Breast epithelium (tissue), 4 donors: ENCODE data around the gene CHKB. TPM values are rescaled to one million over a fixed set of nuclear protein-coding genes. Genes with fewer than 3 reads are reported as not detected.

Experiments used
- DNase-seq, 2 donors: peaks; one replicate each; pipeline ENCODE4 v3.0.0-alpha.2; 2019; ENCODE audit warnings: low spot score in 2 of 2
- H3K27ac ChIP-seq, 2 donors: fragments of 200-600 bp; sonication (generic) in 1 of 2; one replicate each; pipeline ENCODE4 v1.5.1; 2016 to 2019; ENCODE audit warnings: mild to moderate bottlenecking in 1 of 2
- H3K27me3 ChIP-seq, 2 donors: fragments of 200-600 bp; sonication (generic) in 1 of 2; one replicate each; pipeline versions ENCODE4 v1.5.1 to v1.6.0; 2017 to 2019; ENCODE audit warnings: control low read depth in 1 of 2, mild to moderate bottlenecking in 1 of 2
- H3K36me3 ChIP-seq: fragments of 200-600 bp; one replicate; pipeline ENCODE4 v1.5.1; 2019
- H3K4me1 ChIP-seq, 2 donors: fragments of 200-600 bp; sonication (generic); one replicate each; pipeline ENCODE4 v1.5.1; 2016 to 2019; ENCODE audit warnings: control low read depth in 1 of 2
- H3K4me3 ChIP-seq, 3 donors: fragments of 200-600 bp; sonication (generic); 1 replicate in 2 of 3; 2 replicates in 1 of 3; pipeline ENCODE4 v1.5.1; 2016 to 2019; ENCODE audit warnings: mild to moderate bottlenecking in 3 of 3, moderate library complexity in 2 of 3
- H3K9me3 ChIP-seq, 2 donors: fragments of 200-600 bp; sonication (generic) in 1 of 2; one replicate each; pipeline ENCODE4 v1.5.1; 2016 to 2019; ENCODE audit warnings: control low read depth in 1 of 2
- CTCF ChIP-seq, 3 donors: fragments of 450-650 bp; IDR thresholded peaks; one replicate each; pipeline ENCODE4 v1.5.1; 2016 to 2017; ENCODE audit warnings: antibody characterized with exemption in 3 of 3, mild to moderate bottlenecking in 3 of 3, moderate library complexity in 3 of 3
- POLR2A ChIP-seq: fragments of 450-650 bp; IDR thresholded peaks from one replicate; pipeline ENCODE4 v1.6.1; 2016; ENCODE audit warnings: antibody characterized with exemption, mild to moderate bottlenecking, moderate library complexity
- POLR2AphosphoS5 ChIP-seq, 3 donors: sonication (generic); formaldehyde crosslinking; IDR thresholded peaks; one replicate each; pipeline ENCODE4 v1.6.1; 2017; ENCODE audit warnings: antibody characterized with exemption in 3 of 3
- intact Hi-C: fragments of 100-400 bp; cut with DNase I; formaldehyde crosslinking; loops from one replicate; pipeline ENCODE4 v1.15.1; 2023; ENCODE audit warnings: low total_unique reads
- total RNA-seq, 3 donors: library from RNA; depleted of rRNA; stranded (reverse); fragments of >200 nt; gene quantifications; one replicate each; pipeline ENCODE4 v1.1.0, GENCODE V29; 2016

The CHKB gene
- total RNA-seq, 3 donors from 2014 or later: 53.9 to 77.6 (median 71.4) TPM

GRCh38 chr22:50585238-50585637 is 2.6 kb upstream of the CHKB start:
- no peak for DNase-seq
- H3K36me3 ChIP-seq: no peaks in the 10 kb centered on the region
- no peaks in the 10 kb centered on the region for H3K9me3 ChIP-seq
- TF ChIP-seq CTCF (IDR thresholded peaks at IDR 0.05) (no peak), POLR2A (no peak), POLR2AphosphoS5 (IDR thresholded peaks at IDR 0.05) (no peak)
- no peaks in the 10 kb centered on the region for H3K27me3 ChIP-seq
- H3K4me1 ChIP-seq: peaks cover 0 to 8% of the 10 kb centered on the region in 2 donors
- H3K27ac ChIP-seq: no peak overlapping the region
- intact Hi-C loops: no loop called here
- H3K4me3 ChIP-seq: no peak overlapping the region

GRCh38 chr22:50584106-50585096 is 1.8 kb upstream of the CHKB start:
- TF ChIP-seq CTCF (IDR thresholded peaks at IDR 0.05) (no peak), POLR2AphosphoS5 (IDR thresholded peaks at IDR 0.05) (no peak), POLR2A (no peak)
- peaks cover 0 to 8% of the 10 kb centered on the region in 2 donors for H3K4me1 ChIP-seq
- no peaks in the 10 kb centered on the region for H3K36me3 ChIP-seq
- no peak overlapping the region for H3K27ac ChIP-seq
- intact Hi-C loops: loop anchor here (5.0 kb wide), 1 partner anchor 57 kb away; the partner anchor contains the start of gene SCO2
- H3K4me3 ChIP-seq: no peak overlapping the region
- H3K27me3 ChIP-seq: no peaks in the 10 kb centered on the region
- H3K9me3 ChIP-seq: no peaks in the 10 kb centered on the region
- DNase-seq: no peak

GRCh38 chr22:50583294-50583861 is 729 bp upstream of the CHKB start:
- H3K27ac ChIP-seq: peak overlapping the region; percentile 81 to 95
- TF ChIP-seq POLR2AphosphoS5 (IDR thresholded peaks at IDR 0.05) (no peak), POLR2A (no peak), CTCF (IDR thresholded peaks at IDR 0.05) (no peak)
- no peaks in the 10 kb centered on the region for H3K27me3 ChIP-seq
- no peaks in the 10 kb centered on the region for H3K36me3 ChIP-seq
- no peaks in the 10 kb centered on the region for H3K9me3 ChIP-seq
- H3K4me1 ChIP-seq: peaks cover 0 to 8% of the 10 kb centered on the region in 2 donors
- intact Hi-C loops: loop anchor here (5.0 kb wide), 1 partner anchor 56 kb away; the partner anchor contains the start of gene SCO2
- DNase-seq: no peak
- peak overlapping the region; percentile 75 to 86 (median 83) for H3K4me3 ChIP-seq

GRCh38 chr22:50581950-50582492 is 628 bp downstream of the CHKB start:
- no peaks in the 10 kb centered on the region for H3K36me3 ChIP-seq
- H3K4me1 ChIP-seq: peaks cover 0 to 8% of the 10 kb centered on the region in 2 donors
- intact Hi-C loops: loop anchor here (5.0 kb wide), 1 partner anchor 55 kb away; the partner anchor contains the start of gene SCO2
- peak overlapping the region; percentile 75 to 86 (median 83) for H3K4me3 ChIP-seq
- no peaks in the 10 kb centered on the region for H3K27me3 ChIP-seq
- H3K9me3 ChIP-seq: no peaks in the 10 kb centered on the region
- H3K27ac ChIP-seq: peak overlapping the region; percentile 95 to 97
- no peak for DNase-seq
- TF ChIP-seq POLR2A (no peak), POLR2AphosphoS5 (IDR thresholded peaks at IDR 0.05) (no peak)
